Measurements from ENCODE around the gene IQCN. TPM values are rescaled to one million over a fixed set of nuclear protein-coding genes. Genes with fewer than 3 reads are reported as not detected.

Gene IQCN
- total RNA-seq, 4 donors from 2014 or later, result 0.23 to 3.1 (median 0.96) TPM

DNA sequence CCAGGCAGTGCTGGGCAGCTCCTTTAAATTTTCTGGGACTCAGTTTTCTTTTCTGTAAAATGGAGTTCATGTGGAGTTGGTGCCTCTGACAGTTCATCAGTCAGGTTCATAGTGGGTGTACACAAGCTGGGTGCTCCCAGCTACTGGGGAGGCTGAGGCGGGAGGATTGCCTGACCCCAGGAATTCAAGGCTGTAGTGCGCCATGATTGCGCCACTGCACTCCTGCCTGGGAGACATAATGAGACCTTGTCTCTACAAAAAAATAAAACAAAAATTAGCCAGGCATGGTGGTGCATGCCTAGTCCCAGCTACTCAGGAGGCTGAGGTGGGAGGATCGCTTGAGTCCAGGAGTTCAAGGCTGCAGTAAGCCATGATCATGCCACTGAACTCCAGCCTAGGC lies 21.1 kb downstream of the IQCN start:
- peaks cover 5 to 39% (median 7%) of the 10 kb centered on the region in 3 donors for H3K4me1 ChIP-seq
- intact Hi-C loops (cut with DNase I), result loop anchor here (10.0 kb wide), 1 partner anchor 138 kb away; no protein-coding TSS in a partner anchor
- H3K27me3 ChIP-seq, result peaks cover 0 to 12% (median 0%) of the 10 kb centered on the region in 4 donors
- DNase-seq, result no peak
- H3K27ac ChIP-seq, result peak overlapping the region in 2 of 4 donors; percentile 75 to 80
- TF ChIP-seq, protein P1, sequence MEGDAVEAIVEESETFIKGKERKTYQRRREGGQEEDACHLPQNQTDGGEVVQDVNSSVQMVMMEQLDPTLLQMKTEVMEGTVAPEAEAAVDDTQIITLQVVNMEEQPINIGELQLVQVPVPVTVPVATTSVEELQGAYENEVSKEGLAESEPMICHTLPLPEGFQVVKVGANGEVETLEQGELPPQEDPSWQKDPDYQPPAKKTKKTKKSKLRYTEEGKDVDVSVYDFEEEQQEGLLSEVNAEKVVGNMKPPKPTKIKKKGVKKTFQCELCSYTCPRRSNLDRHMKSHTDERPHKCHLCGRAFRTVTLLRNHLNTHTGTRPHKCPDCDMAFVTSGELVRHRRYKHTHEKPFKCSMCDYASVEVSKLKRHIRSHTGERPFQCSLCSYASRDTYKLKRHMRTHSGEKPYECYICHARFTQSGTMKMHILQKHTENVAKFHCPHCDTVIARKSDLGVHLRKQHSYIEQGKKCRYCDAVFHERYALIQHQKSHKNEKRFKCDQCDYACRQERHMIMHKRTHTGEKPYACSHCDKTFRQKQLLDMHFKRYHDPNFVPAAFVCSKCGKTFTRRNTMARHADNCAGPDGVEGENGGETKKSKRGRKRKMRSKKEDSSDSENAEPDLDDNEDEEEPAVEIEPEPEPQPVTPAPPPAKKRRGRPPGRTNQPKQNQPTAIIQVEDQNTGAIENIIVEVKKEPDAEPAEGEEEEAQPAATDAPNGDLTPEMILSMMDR (IDR thresholded peaks at IDR 0.05), result no peak
- no peak for TF ChIP-seq POLR2A (IDR thresholded peaks at IDR 0.05)
- no peaks in the 10 kb centered on the region for H3K9me3 ChIP-seq
- 79 to 93% methylated on average over 3 to 4 of the region's 4 CpGs for WGBS, 2 donors
- H3K36me3 ChIP-seq, result peaks cover 0 to 11% (median 0%) of the 10 kb centered on the region in 3 donors
- no peak overlapping the region for H3K4me3 ChIP-seq

DNA sequence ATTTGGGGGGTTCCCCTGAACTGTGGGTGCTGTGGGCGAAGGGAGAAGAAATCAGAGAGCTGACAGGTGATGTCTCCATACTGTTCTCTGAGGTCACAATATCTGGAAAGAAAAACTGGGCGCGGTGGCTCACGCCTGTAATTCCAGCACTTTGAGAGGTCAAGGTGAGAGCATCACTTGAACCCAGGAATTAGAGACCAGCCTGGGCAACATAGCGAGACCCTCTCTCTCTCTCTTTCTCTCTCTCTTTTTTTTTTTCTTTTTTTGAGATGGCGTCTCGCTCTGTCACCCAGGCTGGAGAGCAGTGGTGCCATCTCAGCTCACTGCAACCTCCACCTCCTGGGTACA lies 21.9 kb downstream of the IQCN start:
- H3K36me3 ChIP-seq, result peaks cover 0 to 3% (median 0%) of the 10 kb centered on the region in 3 donors
- no peaks in the 10 kb centered on the region for H3K9me3 ChIP-seq
- DNase-seq, result no peak
- H3K27ac ChIP-seq, result no peak overlapping the region
- peaks cover 0 to 12% (median 0%) of the 10 kb centered on the region in 4 donors for H3K27me3 ChIP-seq
- WGBS, 2 donors, result 64 to 67% methylated on average over 7 of the region's 7 CpGs
- intact Hi-C loops (cut with DNase I), result loop anchor here (10.0 kb wide), 1 partner anchor 138 kb away; no protein-coding TSS in a partner anchor
- TF ChIP-seq, protein P1 (IDR thresholded peaks at IDR 0.05), result no peak
- TF ChIP-seq POLR2A (IDR thresholded peaks at IDR 0.05), result no peak
- peaks cover 5 to 39% (median 7%) of the 10 kb centered on the region in 3 donors for H3K4me1 ChIP-seq
- no peak overlapping the region for H3K4me3 ChIP-seq

DNA sequence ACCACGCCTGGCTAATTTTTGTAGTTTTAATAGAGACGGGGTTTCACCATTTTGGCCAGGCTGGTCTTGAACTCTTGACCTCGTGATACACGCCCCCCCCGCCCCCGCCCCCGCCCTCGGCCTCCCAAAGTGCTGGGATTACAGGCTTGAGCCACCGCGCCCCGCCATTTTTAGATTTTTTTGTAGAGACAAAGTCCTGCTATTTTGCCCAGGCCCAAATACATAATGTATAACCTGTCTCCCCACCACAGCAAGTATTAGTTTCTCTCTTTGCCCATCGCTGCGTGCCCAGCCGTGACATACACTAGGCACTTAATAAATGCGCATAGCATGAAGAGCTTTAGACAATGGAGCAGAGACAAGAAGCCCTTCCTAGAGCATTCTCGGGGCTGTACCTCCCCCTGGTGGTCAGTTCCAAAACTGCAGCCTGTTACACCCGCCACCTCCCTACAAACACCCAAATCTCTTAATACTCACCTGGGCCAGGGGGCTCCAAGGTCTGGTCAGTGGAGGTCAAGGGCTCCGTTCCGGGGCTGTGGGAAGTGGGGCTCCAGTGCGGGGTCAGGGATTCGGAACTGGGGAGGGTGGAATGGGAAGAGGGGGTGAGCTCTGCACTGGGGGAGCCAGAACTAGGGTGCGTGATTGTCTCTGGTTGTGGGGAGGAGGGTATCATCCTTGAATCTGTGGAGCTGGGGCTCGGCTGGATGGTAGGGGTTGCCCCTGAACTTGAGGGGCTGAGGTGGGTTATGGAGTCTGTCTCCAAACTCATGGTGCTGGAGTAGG lies 22.5 kb downstream of the IQCN start:
- Histone ChIP-seq H3K4me3 (no peak overlapping the region), H3K9me3 (no peaks in the 10 kb centered on the region), H3K27ac (no peak overlapping the region), H3K36me3 (no peaks in the 10 kb centered on the region), H3K27me3 (peaks cover 0 to 12% (median 0%) of the 10 kb centered on the region in 4 donors), H3K4me1 (peaks cover 5 to 39% (median 7%) of the 10 kb centered on the region in 3 donors)
- no peak for DNase-seq
- WGBS, 2 donors, result 16 to 18% methylated on average over 11 to 12 of the region's 23 CpGs
- TF ChIP-seq, protein P1 (IDR thresholded peaks at IDR 0.05), result peak; percentile 89 to 98 (median 96)
- TF ChIP-seq POLR2A (IDR thresholded peaks at IDR 0.05), result no peak
- intact Hi-C loops (cut with DNase I), result loop anchor here (10.0 kb wide), 1 partner anchor 137 kb away; no protein-coding TSS in a partner anchor

DNA sequence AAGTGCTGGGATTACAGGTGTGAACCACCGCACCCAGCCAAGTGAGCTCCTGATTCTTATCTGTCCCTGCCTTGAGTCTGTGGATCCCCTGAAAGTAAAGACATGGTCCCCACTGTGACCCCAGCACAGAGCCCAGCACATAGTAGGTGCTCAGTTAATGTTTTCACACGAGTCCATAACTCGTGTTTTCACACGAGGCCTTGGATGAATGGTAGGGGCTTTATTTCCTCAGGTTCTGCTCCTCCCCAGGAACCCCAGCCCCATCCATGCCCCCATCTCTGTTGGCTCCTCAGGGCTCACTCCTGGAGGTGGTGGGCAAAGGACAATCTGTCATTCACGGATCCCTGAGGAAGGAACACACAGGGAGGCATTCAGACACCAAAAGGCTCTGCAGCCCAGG lies 24.4 kb downstream of the IQCN start:
- Histone ChIP-seq H3K4me3 (no peak overlapping the region), H3K4me1 (peaks cover 1 to 28% (median 3%) of the 10 kb centered on the region in 3 donors), H3K27ac (no peak overlapping the region), H3K27me3 (peaks cover 0 to under 1% (median 0%) of the 10 kb centered on the region in 4 donors), H3K36me3 (no peaks in the 10 kb centered on the region), H3K9me3 (no peaks in the 10 kb centered on the region)
- TF ChIP-seq, protein P1 (IDR thresholded peaks at IDR 0.05), result no peak
- no peak for TF ChIP-seq POLR2A (IDR thresholded peaks at IDR 0.05)
- intact Hi-C loops (cut with DNase I), result loop anchor here (5.0 to 10.0 kb wide), 2 partner anchors 38 to 135 kb away; no protein-coding TSS in a partner anchor
- DNase-seq, result no peak
- WGBS, 2 donors, result 79 to 84% methylated on average over 4 to 5 of the region's 5 CpGs

DNA sequence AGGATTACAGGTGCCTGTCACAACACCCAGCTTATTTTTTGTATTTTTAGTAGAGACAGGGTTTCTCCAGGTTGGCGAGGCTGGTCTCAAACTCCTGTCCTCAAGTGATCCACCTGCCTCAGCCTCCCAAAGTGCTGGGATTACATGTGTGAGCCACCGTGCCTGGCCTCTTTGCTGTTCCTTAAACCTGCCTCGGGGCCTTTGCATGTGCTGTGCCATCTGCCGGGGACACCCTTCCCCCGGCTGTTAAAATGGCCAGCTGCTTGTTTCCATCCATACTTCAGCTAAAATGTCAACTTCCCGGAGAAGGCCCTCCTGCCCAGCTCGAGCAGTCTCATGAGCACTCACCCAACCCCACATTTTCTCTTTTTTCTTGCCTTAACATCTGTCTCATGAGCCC lies 29.0 kb downstream of the IQCN start:
- H3K9me3 ChIP-seq, result no peaks in the 10 kb centered on the region
- no peaks in the 10 kb centered on the region for H3K36me3 ChIP-seq
- no peak overlapping the region for H3K4me3 ChIP-seq
- TF ChIP-seq, protein P1 (IDR thresholded peaks at IDR 0.05), result no peak
- no peak for TF ChIP-seq POLR2A (IDR thresholded peaks at IDR 0.05)
- no peaks in the 10 kb centered on the region for H3K4me1 ChIP-seq
- 62 to 67% methylated on average over 7 of the region's 7 CpGs for WGBS, 2 donors
- no peaks in the 10 kb centered on the region for H3K27me3 ChIP-seq
- DNase-seq, result no peak
- no peak overlapping the region for H3K27ac ChIP-seq
- intact Hi-C loops (cut with DNase I), result loop anchor here (5.0 kb wide), 1 partner anchor 33 kb away; no protein-coding TSS in a partner anchor

Measured in esophagus squamous epithelium (tissue), 5 donors.